ENCODE measurements around the gene ACSS3.
"Not testable (repeated sequence)": the region's sequence is repeated elsewhere in the genome, so short reads cannot be mapped to it uniquely, and the experiment has no call there.

ACSS3 gene

GRCh38 chr12:81094718-81095360 is 17.0 kb downstream of the ACSS3 start:
- peak; percentile 46 for DNase-seq (ENCODE audit: low read depth, low spot score)

- DNase-seq (ENCODE audit: low read depth, low spot score) = no peak
These were observed 17.8 kb downstream of the ACSS3 start for GRCh38 chr12:81095501-81096232.

DNA sequence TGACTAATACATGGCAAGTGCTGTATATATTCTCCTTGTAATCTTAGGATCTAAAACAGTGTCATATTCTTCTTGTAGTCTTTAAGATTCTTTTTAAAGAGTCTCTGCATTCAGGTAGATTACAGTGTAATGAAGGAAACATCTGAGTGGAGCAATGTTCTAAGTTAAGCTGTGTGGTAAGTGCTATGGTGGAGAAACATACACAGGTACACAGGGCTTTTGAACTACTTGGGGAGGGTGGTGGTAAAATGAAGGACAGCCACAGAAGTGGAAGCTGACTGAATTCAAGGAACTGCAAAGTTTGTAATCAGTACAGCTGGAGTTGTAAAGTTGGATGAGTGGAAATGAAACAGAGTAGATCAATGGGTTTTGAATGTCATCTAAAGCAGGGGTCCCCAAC is 27.8 kb downstream of the ACSS3 start:
- DNase-seq (ENCODE audit: low read depth, low spot score) = no peak

- no peak for DNase-seq (ENCODE audit: low read depth, low spot score)
These were observed 36.3 kb downstream of the ACSS3 start for GRCh38 chr12:81114226-81114625.

DNA sequence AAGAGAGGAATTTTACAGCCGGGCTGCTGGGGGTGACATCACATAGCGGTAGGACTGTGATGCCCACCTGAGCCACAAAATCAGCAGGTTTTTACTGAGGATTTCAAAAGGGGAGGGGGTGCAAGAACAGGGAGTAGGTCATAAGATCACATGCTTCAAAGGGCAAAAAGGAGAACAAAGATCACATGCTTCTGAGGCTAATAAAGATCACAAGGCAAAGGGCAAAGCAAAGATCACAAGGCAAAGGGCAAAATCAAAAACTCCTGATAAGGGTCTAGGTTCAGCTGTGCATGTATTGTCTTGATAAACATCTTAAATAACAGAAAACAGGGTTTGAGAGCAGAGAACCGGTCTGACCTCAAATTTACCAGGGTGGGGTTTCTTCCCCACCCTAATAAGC is 41.2 kb downstream of the ACSS3 start:
- DNase-seq (ENCODE audit: low read depth, low spot score) = not testable (repeated sequence)

DNA sequence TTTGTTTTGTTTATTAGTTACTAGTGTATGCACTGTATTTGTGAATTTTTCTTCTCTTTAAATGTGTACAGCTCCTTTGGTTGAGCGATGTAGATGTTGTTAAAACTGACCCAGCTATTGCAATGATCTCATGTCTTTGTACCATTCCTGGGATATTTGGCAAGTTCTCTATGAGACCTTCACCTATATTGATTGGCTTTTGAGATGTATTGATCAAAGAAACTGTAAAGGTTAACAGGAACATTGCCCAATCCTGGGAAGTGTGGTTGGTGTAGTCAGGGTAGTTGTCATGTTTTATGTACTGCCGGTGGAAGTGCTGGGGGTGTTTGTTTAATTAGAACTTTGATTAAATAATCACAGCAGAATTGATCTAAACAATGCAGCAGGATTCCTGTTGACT is 43.1 kb downstream of the ACSS3 start:
- DNase-seq (ENCODE audit: low read depth, low spot score) = no peak

GRCh38 chr12:81123611-81124010 is 45.7 kb downstream of the ACSS3 start:
- DNase-seq (ENCODE audit: low read depth, low spot score) = no peak

GRCh38 chr12:81125691-81126090 is 47.8 kb downstream of the ACSS3 start:
- DNase-seq (ENCODE audit: low read depth, low spot score) = no peak

GRCh38 chr12:81128930-81129554 is 51.2 kb downstream of the ACSS3 start:
- peak; percentile 53 for DNase-seq (ENCODE audit: low read depth, low spot score)

- DNase-seq (ENCODE audit: low read depth, low spot score) = no peak
These were observed 58.6 kb downstream of the ACSS3 start for GRCh38 chr12:81136519-81136918.

DNA sequence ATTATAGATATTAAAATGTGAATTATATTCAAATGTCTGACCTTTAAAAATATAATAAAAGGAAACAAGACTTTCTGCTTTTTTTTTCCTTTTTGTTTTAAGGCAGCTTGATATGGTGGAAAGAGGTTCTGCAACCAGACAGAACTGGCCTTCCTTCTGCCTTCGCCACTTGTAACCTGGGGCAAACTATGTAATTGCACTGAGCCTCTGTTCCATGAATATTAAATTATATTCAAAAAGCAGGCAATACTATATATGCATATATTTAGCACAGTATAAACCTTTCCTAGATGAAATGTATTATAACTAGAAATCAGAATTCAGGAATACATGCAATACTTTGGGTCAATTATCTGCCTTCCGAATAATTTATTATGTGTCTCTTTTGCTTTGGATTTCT is 59.9 kb downstream of the ACSS3 start:
- DNase-seq (ENCODE audit: low read depth, low spot score) = no peak

- no peak for DNase-seq (ENCODE audit: low read depth, low spot score)
These were observed 63.3 kb downstream of the ACSS3 start for GRCh38 chr12:81141217-81141616.

DNA sequence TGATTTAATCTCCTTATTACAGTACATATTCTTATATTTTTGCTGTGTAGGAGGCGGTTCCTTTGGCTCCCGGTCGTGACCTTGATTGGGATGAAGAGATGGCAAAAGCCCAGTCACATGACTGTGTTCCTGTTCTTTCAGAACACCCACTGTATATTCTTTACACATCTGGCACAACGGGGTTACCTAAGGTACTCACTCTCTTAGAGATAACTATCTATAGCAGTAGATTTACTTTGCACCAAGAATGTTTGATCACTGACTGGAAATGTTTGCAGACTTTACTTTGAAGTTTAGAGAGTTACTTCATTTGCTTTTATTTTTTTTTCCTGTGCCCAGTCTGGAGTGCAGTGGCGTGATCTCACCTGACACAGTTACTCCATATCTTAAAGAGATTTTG is 65.2 kb downstream of the ACSS3 start:
- no peak for DNase-seq (ENCODE audit: low read depth, low spot score)

- no peak for DNase-seq (ENCODE audit: low read depth, low spot score)
These were observed 68.6 kb downstream of the ACSS3 start for GRCh38 chr12:81146228-81147225.

DNA sequence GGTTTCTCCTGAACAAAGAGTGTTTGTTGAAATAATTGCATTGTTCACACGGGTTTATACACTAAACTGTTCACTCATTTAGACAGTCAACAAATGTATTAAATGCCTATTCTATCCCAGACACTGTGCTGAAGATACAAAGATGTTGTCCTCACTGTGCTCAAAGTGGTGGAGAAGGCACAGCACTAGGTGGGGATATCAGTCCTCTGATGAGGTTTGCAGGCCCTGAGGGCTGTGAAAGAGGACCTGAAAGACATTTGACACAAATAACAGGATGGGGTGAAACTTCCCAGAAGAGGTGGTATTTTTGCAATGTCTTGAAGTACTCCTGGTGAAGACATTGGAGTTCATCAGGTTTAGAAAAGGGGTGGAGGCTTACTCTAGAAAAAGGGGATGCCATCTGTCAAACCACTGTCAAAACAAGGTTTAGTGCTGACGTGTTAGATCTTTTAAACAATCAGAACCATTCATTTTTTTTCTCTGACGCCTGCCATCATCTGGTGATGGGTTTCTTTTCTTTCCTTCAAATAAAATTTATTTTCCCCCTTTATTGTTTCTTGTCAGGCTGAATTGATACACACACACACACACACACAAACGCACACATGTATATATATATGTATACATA is 69.5 kb downstream of the ACSS3 start:
- peak; percentile 4 for DNase-seq (ENCODE audit: low read depth, low spot score)

DNA sequence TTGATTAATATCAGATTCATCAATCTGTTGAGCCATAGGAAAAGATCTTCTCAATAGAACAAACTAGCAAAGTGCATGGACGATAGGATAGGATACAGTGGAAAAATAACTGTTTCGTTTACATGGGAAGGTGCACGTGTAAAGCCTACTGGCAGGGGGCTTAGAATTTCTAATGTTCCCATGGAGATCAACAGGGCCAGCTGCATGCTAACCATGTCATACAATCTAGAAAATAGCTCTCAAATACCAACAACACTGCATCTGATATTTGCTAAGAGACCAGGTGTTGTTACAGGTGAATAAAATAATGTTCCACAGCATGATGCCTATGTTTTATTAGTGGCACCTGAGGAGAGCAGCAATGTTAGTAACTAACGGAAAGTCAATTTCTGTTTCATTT is 72.5 kb downstream of the ACSS3 start:
- no peak for DNase-seq (ENCODE audit: low read depth, low spot score)

- DNase-seq (ENCODE audit: low read depth, low spot score) = no peak
These were observed 82.0 kb downstream of the ACSS3 start for GRCh38 chr12:81159856-81160255.

DNA sequence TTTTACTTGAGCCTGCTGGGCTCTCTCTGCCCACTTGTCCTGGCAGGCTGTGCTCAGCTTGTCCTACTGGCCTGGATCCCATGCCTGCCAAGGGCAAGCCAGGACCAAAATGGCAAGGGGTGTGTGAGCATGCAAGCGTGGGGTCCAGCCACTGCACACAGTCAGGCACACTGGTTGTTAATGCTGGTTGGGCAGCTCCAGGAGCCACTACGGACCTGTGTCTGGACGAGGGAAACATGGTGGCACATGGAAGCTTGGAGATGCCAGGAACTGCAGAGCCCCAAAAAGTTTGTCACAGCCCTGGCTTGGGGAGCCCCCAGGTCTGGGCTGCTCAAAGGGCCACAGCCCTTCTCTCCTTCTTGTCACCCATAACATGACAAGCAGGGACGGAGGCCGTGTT is 83.8 kb downstream of the ACSS3 start:
- DNase-seq (ENCODE audit: low read depth, low spot score) = no peak

DNA sequence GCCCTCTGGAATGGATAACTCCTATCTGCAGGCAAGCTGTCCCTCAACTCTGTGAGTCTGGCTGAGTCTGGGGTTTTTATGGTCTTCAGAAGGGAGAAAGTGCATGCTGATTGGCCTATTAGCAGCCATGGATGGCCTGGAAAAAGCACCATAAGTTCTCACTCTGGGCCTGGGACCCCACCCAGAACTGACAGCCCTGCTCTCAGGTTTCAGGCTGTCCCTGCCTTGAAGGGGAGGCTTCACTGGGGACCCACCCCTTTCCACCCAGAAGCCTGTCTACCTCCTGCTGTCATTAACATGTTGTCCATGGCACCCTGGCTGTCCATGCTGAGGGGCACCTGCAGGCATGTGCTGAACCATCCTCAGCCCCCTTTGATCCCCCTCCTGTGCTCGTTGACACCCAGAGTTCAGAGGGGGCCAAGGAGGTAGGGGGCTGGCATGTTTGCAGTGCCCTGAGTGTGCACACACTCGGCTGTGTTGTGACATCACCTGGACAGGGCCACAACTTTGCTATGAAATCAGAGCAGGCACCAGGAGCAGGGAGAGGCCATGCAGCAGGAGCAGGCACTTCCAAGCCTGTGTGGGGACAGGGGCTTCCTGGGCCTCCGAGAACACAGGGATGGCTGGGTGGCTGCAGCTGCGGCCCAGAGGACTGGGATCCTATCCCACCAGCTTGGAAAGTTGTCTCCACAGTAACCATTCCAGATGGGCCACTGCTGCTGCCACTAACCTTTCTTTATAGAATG is 84.7 kb downstream of the ACSS3 start:
- DNase-seq (ENCODE audit: low read depth, low spot score) = no peak

- no peak for DNase-seq (ENCODE audit: low read depth, low spot score)
These were observed 86.9 kb downstream of the ACSS3 start for GRCh38 chr12:81164827-81165226.

DNA sequence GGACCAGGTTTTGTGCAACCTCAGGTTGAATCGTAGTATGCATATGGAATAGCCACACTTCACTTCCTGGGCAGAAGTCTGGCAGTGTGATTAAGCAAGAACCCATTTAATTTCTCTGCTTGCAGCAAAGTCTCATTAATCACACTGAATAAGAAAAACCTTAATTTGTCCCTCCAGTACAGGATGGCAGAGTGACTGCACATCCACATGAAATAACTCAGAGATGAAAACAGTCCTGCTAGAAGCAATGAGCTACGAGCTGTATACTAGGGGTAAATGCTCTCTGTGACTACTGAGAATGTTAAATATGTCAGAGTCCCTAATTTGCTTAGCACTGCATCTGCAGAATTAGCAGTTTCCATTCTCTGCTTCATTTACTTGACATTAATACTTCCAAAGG is 88.9 kb downstream of the ACSS3 start:
- no peak for DNase-seq (ENCODE audit: low read depth, low spot score)
